IPS-NIHi7 (cell line): ENCODE data around the gene RBM38.

Experiments used
- DNase-seq: peaks from one replicate; pipeline ENCODE4 v3.0.0; 2012; ENCODE audit warnings: mixed read lengths; ENCODE audit errors: extremely low spot score

Gene RBM38

GRCh38 chr20:57451431-57451794, 60.2 kb downstream of the RBM38 start:
- DNase-seq = no peak

GRCh38 chr20:57451795-57452661, 60.8 kb downstream of the RBM38 start:
- no peak for DNase-seq

GRCh38 chr20:57455386-57455785, 64.2 kb downstream of the RBM38 start:
- DNase-seq = no peak

GRCh38 chr20:57456116-57456515, 64.9 kb downstream of the RBM38 start:
- no peak for DNase-seq

- no peak for DNase-seq
Measured at GRCh38 chr20:57457243-57458095, 66.3 kb downstream of the RBM38 start.

DNA sequence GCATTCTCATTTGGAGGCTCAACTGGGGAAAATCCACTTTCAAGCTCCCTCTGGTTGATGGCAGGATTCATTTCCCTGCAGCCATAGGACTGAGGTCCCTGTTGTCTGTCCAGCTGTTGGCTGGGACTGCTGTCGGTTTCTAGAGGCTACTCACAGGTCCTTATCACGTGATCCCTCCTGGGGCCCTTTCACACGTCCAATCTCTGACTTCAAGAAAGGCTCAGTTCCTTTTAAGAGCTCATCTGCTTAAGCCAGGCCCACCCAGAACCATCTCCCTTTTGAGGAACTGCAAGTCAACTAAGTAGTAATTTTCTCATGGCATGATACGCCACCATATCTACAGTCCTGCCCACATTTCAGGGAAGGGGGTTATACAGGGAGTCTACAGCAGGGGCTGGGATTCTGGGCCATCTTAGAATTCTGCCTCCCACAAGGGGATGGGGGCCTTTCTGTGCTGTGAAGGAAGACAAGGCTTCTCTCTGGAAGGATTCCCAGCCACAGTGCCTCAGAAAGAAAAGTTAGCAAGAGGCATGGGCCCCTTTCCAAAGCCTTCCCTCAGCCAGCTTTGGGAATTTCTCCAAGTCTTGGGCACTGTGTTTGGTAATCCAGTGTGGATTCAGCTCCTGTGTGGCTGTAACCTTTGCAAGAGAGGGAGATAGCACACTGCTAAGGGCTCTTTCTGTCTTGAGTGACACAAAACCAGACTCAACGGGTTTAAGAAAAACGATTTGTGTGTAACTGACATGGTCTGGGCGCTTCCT, 67.4 kb downstream of the RBM38 start:
- DNase-seq = no peak
